Caco-2 (cell line): ENCODE results near the gene IQCK. TPM values are rescaled to one million over a fixed set of nuclear protein-coding genes. Genes with fewer than 3 reads are reported as not detected.

Experiments used
- BruUV-seq: library from RNA; stranded (reverse); fragments of 400-500 nt; replicated peaks from 2 replicates; lab custom pipeline; 2021; lab: Mats Ljungman, UMichigan
- CTCF ChIA-PET: fragments of 300-600 bp; sonication (Branson Sonifier 250); formaldehyde crosslinking; loops from one replicate; lab custom pipeline; 2022; ENCODE audit warnings: antibody characterized with exemption; lab: Charles Lee
- POLR2A ChIA-PET: fragments of 300-600 bp; sonication (Branson Sonifier 250); formaldehyde crosslinking; loops from one replicate; lab custom pipeline; 2022; ENCODE audit warnings: antibody characterized with exemption; lab: Charles Lee
- DNase-seq, 2 experiments: peaks; one replicate each; pipeline versions ENCODE4 v3.0.0 to v3.0.0-alpha.2; 2020 to 2022
- H3K27me3 ChIP-seq: replicated peaks from 2 replicates; pipeline ENCODE4 v1.6.0; 2011; ENCODE audit warnings: low read length; ENCODE audit not compliant: control insufficient read depth, insufficient read depth
- H3K36me3 ChIP-seq: 2 replicates; pipeline ENCODE4 v1.5.1; 2011; ENCODE audit warnings: low read length; ENCODE audit not compliant: control insufficient read depth, insufficient read depth
- H3K4me1 ChIP-seq: fragments of 250-450 bp; sonication (Bioruptor Pico); 2 replicates; pipeline ENCODE4 v1.5.1; 2020; ENCODE audit warnings: mild to moderate bottlenecking
- H3K4me3 ChIP-seq: 2 replicates; pipeline ENCODE4 v1.5.1; 2011; ENCODE audit warnings: low read depth, mild to moderate bottlenecking, control low read depth, low read length
- H3K9me3 ChIP-seq: fragments of 250-450 bp; sonication (Bioruptor Pico); 2 replicates; pipeline ENCODE4 v1.5.1; 2020; ENCODE audit warnings: mild to moderate bottlenecking, moderate library complexity
- H3K27ac Mint-ChIP-seq: one replicate; pipeline ENCODE4 v1.8.0; 2022; ENCODE audit warnings: mixed read lengths; ENCODE audit not compliant: unreplicated experiment
- H3K27me3 Mint-ChIP-seq: one replicate; pipeline ENCODE4 v1.8.0; 2022; ENCODE audit warnings: mixed read lengths; ENCODE audit not compliant: insufficient read depth, unreplicated experiment
- H3K36me3 Mint-ChIP-seq: one replicate; pipeline ENCODE4 v1.8.0; 2022; ENCODE audit warnings: mild to moderate bottlenecking, mixed read lengths; ENCODE audit not compliant: insufficient read depth, unreplicated experiment
- H3K4me1 Mint-ChIP-seq: one replicate; pipeline ENCODE4 v1.8.0; 2022; ENCODE audit warnings: low read depth, mixed read lengths; ENCODE audit not compliant: unreplicated experiment
- H3K4me3 Mint-ChIP-seq: one replicate; pipeline ENCODE4 v1.8.0; 2022; ENCODE audit warnings: mild to moderate bottlenecking, moderate library complexity, mixed read lengths; ENCODE audit not compliant: unreplicated experiment
- H3K9me3 Mint-ChIP-seq: one replicate; pipeline ENCODE4 v1.8.0; 2022; ENCODE audit warnings: mixed read lengths; ENCODE audit not compliant: unreplicated experiment
- intact Hi-C: fragments of 100-400 bp; cut with micrococcal nuclease; formaldehyde crosslinking; loops from one replicate; pipeline ENCODE4 v1.10.0; 2022; ENCODE audit not compliant: unreplicated experiment
- total RNA-seq: library from RNA; stranded (reverse); gene quantifications from 2 replicates; pipeline ENCODE4 v1.2.3, GENCODE V29; 2022
- TF ChIP-seq, protein P1 (sequence below), 2 experiments: fragments of 200-600 bp in 1 of 2; IDR thresholded peaks; 1 replicate in 1 of 2; 2 replicates in 1 of 2; pipeline versions ENCODE4 v1.5.1 to v1.8.0; 2011 to 2022; ENCODE audit warnings: antibody characterized with exemption in 1 of 2, control low read depth in 1 of 2, inconsistent platforms in 1 of 2, low read depth in 1 of 2, low read length in 1 of 2, mild to moderate bottlenecking in 1 of 2, moderate library complexity in 1 of 2; ENCODE audit not compliant: insufficient read depth in 1 of 2, severe bottlenecking in 1 of 2, unreplicated experiment in 1 of 2

The IQCK gene
- total RNA-seq, 1 experiment from 2014 or later = 2.0 TPM

DNA sequence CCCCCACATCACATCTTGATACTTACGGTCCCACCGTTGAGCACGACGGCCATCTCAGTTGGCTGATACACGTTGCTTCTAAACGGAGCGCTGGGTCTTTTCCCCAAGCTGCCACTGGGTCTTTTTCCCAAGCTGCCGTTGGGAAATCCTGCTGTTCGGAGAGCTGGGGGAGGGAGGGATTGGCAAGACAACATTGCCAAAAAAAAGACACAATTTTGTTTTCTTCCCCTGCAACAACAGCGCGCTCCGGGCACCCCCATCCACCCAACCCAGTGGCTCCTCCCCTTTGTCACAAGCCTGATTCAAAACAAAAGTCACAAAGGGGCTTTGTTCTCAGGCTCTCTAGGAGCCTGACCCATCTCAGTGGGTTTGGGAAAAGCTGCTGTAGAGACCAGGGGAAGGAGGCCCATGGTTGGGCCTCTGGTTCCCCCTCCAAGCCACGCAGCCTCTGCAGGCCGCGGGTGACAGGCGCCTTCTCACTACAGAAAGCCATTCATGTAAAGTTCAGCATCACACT is 143.8 kb downstream of the IQCK start:
- POLR2A ChIA-PET = no interaction called here

DNA sequence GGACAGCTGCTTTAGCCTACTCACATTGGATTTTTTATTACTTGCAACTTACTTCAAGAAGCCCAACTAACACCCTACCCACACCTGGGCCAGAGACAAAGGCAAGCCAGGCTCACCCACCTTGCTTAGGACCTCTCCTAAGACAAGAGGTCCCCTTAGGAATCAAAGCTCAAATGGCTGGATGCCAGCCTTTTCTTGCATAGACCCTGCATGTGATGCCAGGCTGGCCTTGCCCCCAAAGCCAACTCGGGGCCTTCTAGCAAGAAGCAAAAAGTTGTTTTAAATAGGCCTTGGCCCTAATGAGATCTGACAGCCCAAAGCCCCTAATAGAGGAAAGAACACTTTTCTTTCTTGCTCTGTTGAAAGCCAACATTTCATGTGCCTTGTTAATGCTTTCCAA is 145.9 kb downstream of the IQCK start:
- Mint-ChIP-seq H3K9me3 (no peaks in the 10 kb centered on the region), H3K27ac (no peak overlapping the region)
- CTCF ChIA-PET = interaction anchor here (1.5 kb wide), 1 partner anchor 43 kb away, joined by 4 read pairs; no protein-coding TSS in a partner anchor

More for the DNA sequence above, 143.8 kb downstream of the IQCK start:
- no TSS peak for BruUV-seq
- Histone ChIP-seq H3K36me3 (no peaks in the 10 kb centered on the region), H3K4me3 (no peak overlapping the region), H3K9me3 (no peaks in the 10 kb centered on the region), H3K27me3 (no peaks in the 10 kb centered on the region), H3K4me1 (no peaks in the 10 kb centered on the region)
- H3K9me3 Mint-ChIP-seq = no peaks in the 10 kb centered on the region
- no peaks in the 10 kb centered on the region for H3K27me3 Mint-ChIP-seq
- TF ChIP-seq, protein P1, sequence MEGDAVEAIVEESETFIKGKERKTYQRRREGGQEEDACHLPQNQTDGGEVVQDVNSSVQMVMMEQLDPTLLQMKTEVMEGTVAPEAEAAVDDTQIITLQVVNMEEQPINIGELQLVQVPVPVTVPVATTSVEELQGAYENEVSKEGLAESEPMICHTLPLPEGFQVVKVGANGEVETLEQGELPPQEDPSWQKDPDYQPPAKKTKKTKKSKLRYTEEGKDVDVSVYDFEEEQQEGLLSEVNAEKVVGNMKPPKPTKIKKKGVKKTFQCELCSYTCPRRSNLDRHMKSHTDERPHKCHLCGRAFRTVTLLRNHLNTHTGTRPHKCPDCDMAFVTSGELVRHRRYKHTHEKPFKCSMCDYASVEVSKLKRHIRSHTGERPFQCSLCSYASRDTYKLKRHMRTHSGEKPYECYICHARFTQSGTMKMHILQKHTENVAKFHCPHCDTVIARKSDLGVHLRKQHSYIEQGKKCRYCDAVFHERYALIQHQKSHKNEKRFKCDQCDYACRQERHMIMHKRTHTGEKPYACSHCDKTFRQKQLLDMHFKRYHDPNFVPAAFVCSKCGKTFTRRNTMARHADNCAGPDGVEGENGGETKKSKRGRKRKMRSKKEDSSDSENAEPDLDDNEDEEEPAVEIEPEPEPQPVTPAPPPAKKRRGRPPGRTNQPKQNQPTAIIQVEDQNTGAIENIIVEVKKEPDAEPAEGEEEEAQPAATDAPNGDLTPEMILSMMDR (IDR thresholded peaks at IDR 0.05; ENCODE audit: insufficient read depth in 1 of 2, low read depth in 1 of 2, low read length in 1 of 2, severe bottlenecking in 1 of 2, unreplicated experiment in 1 of 2) = no peak
- no peak overlapping the region for H3K4me3 Mint-ChIP-seq
- peaks cover 6% of the 10 kb centered on the region for H3K36me3 Mint-ChIP-seq
- DNase-seq = no peak
- H3K4me1 Mint-ChIP-seq = no peaks in the 10 kb centered on the region
- intact Hi-C loops = no loop called here
- no peak overlapping the region for H3K27ac Mint-ChIP-seq
- CTCF ChIA-PET = no interaction called here

DNA sequence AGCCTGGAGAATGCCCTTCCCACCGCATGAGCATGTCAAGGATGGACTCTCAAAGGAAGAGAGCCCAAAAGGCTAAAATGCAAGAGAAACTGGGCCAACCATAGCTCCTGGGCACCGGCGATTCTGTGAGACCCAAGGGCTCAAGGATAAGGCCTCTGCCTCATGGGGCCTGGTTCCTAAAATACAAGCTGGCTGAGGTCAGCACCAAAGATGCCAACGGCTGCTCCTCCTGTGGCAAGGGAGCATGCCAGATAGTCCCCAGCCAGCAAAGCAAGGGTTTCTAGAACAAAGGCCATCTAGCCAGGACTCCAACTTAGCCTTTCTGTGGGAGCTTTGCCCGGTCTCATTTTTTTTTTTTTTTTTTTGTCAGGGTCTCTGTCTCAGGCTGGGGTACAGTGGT is 146.5 kb downstream of the IQCK start:
- no peaks in the 10 kb centered on the region for H3K27me3 ChIP-seq
- no peak overlapping the region for H3K4me3 ChIP-seq
- ChIA-PET POLR2A (no interaction called here), CTCF (interaction anchor here (1.5 kb wide), 1 partner anchor 43 kb away, joined by 4 read pairs; no protein-coding TSS in a partner anchor)
- DNase-seq = no peak
- Mint-ChIP-seq H3K27ac (no peak overlapping the region), H3K27me3 (no peaks in the 10 kb centered on the region), H3K4me3 (no peak overlapping the region), H3K4me1 (no peaks in the 10 kb centered on the region), H3K9me3 (no peaks in the 10 kb centered on the region), H3K36me3 (no peaks in the 10 kb centered on the region)
- no peaks in the 10 kb centered on the region for H3K9me3 ChIP-seq
- TF ChIP-seq, protein P1 (IDR thresholded peaks at IDR 0.05; ENCODE audit: insufficient read depth in 1 of 2, low read depth in 1 of 2, low read length in 1 of 2, severe bottlenecking in 1 of 2, unreplicated experiment in 1 of 2) = no peak
- intact Hi-C loops = no loop called here
- no peaks in the 10 kb centered on the region for H3K4me1 ChIP-seq
- no peaks in the 10 kb centered on the region for H3K36me3 ChIP-seq
- no TSS peak for BruUV-seq

More for the DNA sequence above, 145.9 kb downstream of the IQCK start:
- no peaks in the 10 kb centered on the region for H3K36me3 ChIP-seq
- POLR2A ChIA-PET = no interaction called here
- H3K4me1 Mint-ChIP-seq = no peaks in the 10 kb centered on the region
- TF ChIP-seq, protein P1 (IDR thresholded peaks at IDR 0.05; ENCODE audit: insufficient read depth in 1 of 2, low read depth in 1 of 2, low read length in 1 of 2, severe bottlenecking in 1 of 2, unreplicated experiment in 1 of 2) = no peak
- no peaks in the 10 kb centered on the region for H3K27me3 Mint-ChIP-seq
- H3K27me3 ChIP-seq = no peaks in the 10 kb centered on the region
- intact Hi-C loops = no loop called here
- H3K4me3 Mint-ChIP-seq = no peak overlapping the region
- H3K9me3 ChIP-seq = no peaks in the 10 kb centered on the region
- H3K4me3 ChIP-seq = no peak overlapping the region
- BruUV-seq = no TSS peak
- H3K4me1 ChIP-seq = no peaks in the 10 kb centered on the region
- no peak for DNase-seq
- H3K36me3 Mint-ChIP-seq = no peaks in the 10 kb centered on the region
